GM21576 (cell line): ENCODE measurements around the gene HIPK2.

Experiments
- ATAC-seq: cut with Tn5 transposase; IDR thresholded peaks from one replicate; pipeline ENCODE4 v1.9.1; 2021; ENCODE audit warnings: mild to moderate bottlenecking, moderate library complexity; ENCODE audit not compliant: unreplicated experiment

HIPK2 gene

DNA sequence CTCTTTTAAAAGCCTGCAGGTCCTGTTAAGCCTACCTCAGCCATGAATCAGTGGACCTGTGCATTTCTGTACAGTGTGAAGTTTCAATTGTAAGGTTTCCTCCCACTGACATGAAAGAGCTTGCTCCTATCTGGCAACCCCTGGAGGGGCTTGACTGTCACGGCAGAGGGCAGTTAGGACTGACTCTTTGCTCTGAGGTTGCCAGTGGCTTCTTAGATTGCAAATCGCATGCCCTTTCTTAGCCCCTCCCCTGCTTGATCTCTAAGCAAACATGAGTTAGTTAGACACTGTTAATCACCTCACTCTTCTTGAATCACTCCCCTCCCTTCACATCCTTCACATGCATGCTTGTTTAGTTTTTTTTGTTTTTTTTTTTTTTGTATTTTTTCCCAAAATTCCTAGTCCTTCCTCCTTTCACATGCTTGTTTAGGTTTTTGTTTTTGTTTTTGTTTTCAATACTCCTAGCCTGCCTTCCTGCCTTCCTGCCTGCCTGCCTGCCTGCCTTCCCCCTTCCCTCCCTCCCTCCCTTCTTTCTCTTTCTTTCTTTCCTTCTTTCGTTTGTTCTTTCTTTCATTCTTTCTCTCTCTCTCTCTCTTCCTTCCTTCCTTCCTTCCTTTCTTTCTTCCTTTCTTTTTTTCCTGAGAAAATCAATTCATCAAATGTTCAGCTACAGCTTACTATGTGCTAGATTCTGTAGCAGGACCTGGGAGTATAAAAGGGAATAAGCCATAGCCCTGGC lies 6.0 kb upstream of the HIPK2 start:
- ATAC-seq: no peak

GRCh38 chr7:139782932-139783331 lies 5.1 kb upstream of the HIPK2 start:
- ATAC-seq: no peak

DNA sequence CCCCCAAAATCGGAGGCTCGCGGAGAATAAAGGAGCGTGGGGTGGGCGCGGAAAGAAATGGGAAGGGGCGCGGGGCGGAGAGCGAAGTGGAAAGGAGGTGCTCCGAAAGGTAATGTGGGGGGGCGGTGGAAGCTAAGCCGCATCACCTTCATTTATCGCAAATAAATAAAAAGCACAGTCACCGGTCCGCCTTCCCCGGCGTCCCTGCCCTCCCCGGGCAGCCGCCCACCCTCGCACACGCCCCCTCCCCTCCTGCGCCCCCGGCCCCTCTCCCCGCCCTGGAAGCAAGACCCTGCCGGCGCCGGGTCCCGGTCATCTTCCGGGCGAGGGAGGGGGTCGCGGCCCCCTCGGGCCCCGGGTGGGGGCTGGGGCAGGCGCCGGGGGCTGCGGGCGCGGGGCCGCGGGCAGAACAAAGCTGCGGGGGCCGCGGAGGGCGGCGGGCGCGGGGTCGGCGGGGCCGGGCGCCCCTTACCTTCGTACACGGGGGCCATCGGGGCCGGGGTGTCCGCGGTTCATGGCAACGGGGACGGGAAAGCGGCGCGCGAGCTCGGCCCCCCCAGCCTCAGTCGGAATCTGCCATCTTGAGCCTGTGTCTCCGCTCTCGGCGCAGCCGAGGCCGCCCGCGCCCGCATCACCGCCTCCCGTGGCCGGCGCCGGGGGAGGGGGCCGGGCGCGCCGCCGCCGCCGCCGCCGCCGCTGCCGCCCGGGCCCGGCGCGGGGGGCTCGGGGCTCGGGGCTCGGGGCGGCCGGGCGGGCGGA lies 486 bp downstream of the HIPK2 start:
- ATAC-seq: peak; percentile 9

GRCh38 chr7:139776486-139777132 lies 1.2 kb downstream of the HIPK2 start:
- ATAC-seq: no peak

- peak; percentile 42 for ATAC-seq
Observed at GRCh38 chr7:139775829-139776266, 1.9 kb downstream of the HIPK2 start.

GRCh38 chr7:139774376-139774775 lies 3.4 kb downstream of the HIPK2 start:
- ATAC-seq: no peak

- no peak for ATAC-seq
Observed at GRCh38 chr7:139773371-139773770, 4.4 kb downstream of the HIPK2 start.

GRCh38 chr7:139772873-139773272 lies 4.9 kb downstream of the HIPK2 start:
- ATAC-seq: no peak

DNA sequence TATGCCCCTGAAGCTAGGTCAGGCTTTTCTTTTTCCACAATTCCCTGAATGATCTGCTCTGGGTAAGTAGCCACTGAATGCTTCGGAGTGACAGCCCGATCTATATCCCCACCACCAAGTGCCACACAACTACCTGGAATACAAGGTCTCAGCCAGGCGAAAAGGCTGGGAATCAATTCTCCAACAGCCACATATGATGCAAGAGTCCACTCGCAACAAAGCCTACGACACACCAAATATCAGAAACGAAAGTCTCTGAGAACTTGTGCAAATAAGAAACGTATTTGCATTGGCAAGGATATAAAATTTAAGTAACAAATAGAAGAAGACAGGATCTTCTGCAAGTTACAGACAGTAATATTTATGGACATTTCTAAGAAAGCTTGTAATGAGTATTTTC lies 5.7 kb downstream of the HIPK2 start:
- ATAC-seq: no peak

DNA sequence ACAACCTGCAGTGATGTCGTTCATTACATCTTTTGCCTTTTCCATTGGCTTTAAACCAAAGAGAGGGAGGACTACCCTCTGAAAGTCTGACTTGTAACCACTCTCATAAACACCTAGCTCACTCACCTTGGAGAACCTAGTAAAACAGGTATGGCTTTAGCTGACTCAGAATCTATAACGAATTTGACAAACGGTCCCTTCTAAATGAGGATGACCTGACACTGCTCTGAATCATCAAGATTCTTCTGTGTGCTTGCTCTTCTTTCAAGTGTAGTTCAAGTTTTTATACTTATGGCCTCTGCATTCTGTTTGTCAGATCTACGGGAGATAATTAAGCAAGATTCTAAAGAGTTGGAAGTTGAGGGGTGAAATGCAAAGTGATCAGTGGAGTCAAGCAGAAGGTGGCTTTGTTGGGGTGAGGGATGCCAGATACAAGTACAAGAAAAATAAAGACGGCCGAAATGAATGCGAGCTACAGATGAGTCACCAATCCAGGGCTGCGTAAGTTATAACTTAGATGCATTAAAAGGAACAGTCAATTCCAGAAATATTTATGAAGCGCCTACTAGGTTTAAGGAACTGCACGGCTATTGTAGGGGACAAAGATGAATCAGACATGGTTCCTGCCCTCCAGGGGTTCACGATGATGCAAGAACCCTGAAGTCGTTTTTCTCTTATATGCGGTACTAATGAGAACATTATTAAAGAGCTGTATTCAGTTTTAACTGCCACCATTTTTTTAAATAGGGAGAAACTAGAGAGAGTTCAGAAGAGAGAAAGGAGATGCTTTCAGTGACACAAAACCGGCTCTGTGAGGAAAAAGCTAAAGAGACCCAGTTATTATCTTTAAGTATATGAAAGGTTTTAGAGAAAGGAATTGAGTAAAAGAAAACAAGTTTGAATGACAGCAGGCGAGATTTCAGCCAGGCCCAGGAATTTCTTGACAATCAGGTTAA lies 6.5 kb downstream of the HIPK2 start:
- no peak for ATAC-seq

- ATAC-seq: no peak
Observed at GRCh38 chr7:139769761-139770160, 8.0 kb downstream of the HIPK2 start.

DNA sequence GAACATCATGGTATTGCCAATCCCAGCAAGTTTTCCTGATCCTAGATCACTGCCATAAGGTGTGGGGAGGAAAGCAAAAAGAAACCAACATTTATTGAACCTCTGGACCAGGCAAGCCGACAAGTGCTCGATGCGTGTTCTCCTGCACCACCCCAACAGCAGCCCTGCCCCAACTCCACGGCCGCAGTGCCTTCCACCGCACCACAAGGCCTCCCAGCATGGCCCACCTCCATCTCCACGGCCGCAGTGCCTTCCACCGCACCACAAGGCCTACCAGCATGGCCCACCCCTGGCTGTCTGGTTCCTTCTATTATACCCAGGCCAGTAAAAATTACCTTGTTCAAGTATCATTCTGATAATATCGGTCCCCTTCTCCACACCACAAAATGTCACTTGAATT lies 8.7 kb downstream of the HIPK2 start:
- ATAC-seq: no peak

- ATAC-seq: no peak
Observed at GRCh38 chr7:139768249-139768824, 9.5 kb downstream of the HIPK2 start.

- peak; percentile 88 for ATAC-seq
Observed at GRCh38 chr7:139767561-139767982, 10.2 kb downstream of the HIPK2 start.

- no peak for ATAC-seq
Observed at GRCh38 chr7:139765143-139765542, 12.7 kb downstream of the HIPK2 start.

GRCh38 chr7:139763330-139763729 lies 14.5 kb downstream of the HIPK2 start:
- no peak for ATAC-seq

GRCh38 chr7:139762886-139763285 lies 14.9 kb downstream of the HIPK2 start:
- ATAC-seq: no peak

GRCh38 chr7:139758388-139758787 lies 19.4 kb downstream of the HIPK2 start:
- ATAC-seq: no peak

DNA sequence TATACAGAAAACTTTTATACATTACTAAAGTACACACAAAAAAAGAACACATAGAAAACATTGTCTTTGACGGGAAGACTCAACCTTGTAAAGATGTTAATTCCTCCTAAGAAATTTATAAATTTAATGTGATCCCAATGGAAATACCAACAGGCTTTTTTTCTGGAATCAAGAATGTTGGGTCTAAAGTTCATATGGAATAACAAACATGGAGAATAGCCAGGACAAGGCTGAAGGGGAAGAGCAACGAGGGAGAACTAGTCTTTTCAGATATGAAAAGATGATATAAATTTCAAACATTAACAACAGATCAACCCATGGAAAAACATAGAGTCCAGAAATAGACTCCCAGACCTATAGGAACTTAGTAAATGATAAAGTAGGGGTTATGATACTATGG lies 19.8 kb downstream of the HIPK2 start:
- no peak for ATAC-seq

- no peak for ATAC-seq
Observed at GRCh38 chr7:139753693-139754111, 24.1 kb downstream of the HIPK2 start.
